NCI-H187 treated with DMSO at 0.1 percent for 48 hours (cell line): ENCODE measurements around the gene CDKN2B-AS1.
"Not testable (repeated sequence)": the region's sequence is repeated elsewhere in the genome, so short reads cannot be mapped to it uniquely, and the experiment has no call there.

Experiments used
- DNase-seq: peaks from one replicate; lab custom pipeline; 2025; lab: John Stamatoyannopoulos, UW

CDKN2B-AS1 gene

DNA sequence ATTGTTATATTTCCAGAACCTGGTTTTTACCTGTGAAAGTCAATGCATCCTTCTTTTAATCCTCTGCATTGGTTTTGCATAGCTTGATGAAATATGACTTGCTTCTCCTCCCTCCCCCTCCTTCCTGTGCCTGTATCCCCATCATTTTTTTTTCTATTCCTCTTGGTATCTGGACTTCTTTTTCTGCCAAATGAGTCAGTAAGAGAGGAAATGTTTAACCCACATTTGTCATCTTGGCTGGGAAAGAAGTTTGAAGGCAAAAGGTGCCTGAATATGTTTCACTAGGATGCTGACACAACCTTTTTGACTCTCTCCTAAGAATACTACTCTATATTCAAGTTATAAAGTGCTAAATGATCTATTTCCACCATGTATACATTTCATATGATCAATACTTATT is 50.0 kb downstream of the CDKN2B-AS1 start:
- no peak for DNase-seq

DNA sequence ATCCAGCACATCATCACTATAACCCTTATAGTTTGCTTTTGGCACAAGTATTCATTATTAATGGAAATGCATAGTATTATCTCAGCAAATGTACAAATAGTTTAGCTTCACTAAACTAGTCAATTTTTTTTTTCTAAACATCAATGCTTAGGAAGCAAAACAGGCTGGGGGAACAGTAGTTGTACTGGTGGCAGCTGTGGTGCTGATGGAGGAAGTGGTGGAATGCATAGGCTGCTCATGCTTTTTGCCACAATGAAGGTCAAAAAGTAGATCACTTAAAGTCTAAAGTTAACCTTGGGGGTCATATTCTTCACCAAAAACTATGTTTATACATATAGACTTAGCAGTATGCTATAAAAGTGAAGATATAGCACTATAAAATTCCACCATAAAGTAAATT is 50.8 kb downstream of the CDKN2B-AS1 start:
- no peak for DNase-seq

- DNase-seq: no peak
Observed at GRCh38 chr9:22046243-22046885, 51.8 kb downstream of the CDKN2B-AS1 start.

DNA sequence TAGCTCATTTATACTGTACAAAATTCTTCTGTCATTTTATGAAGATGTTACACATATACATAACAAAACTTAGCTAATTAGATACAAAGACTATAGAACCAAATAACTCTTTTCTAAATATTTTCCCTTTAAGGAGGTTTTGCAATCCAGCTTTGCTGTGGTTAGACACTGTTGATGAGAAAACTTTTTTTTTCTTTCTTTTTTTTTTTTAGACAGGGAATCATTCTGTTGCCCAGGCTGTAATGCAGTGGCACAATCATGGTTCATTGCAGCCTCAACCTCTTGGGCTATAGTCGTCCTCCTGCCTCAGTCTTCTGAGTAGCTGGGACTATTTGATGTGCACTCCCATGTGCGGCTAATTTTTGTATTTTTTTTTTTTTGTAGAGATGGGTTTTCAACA is 53.0 kb downstream of the CDKN2B-AS1 start:
- no peak for DNase-seq

GRCh38 chr9:22049411-22049810 is 54.8 kb downstream of the CDKN2B-AS1 start:
- DNase-seq: no peak

- no peak for DNase-seq
Observed at GRCh38 chr9:22050924-22051323, 56.3 kb downstream of the CDKN2B-AS1 start.

GRCh38 chr9:22052376-22052945 is 57.9 kb downstream of the CDKN2B-AS1 start:
- DNase-seq: no peak

DNA sequence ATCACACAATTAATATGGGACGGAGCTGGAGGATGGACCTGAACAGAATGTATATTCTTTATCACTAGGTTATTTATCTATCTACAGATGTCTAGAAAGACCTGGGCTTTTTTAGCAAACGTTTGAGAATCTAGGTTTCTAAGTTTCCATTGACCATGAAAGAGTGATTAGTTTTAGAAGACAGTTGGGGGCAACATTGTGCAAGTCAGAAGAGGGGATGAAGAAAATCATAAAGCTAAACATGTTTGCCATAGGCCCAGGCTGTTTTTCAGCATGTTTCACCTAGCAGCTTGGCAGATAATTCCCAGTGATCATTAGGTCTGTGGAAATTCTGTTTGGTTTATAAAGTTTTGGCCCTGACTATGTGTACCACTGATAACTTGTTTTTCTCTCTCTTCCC is 58.6 kb downstream of the CDKN2B-AS1 start:
- no peak for DNase-seq

DNA sequence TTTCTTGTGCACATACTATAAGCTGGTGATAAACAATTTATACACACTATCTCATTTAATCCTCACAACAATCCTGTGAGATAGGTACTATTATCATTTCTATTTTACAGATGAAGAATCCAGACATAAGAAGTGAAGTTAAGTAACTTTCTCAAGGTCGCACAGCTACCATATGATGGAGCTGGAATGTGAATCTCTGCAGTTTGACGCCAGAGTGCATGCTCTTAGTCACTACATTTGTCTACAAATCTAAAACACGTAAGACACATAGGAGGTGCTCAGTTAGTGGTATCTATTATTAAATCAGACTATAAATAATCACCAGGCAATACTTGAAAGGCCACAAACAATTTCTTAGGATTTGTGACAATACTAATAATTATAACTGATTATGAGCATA is 59.5 kb downstream of the CDKN2B-AS1 start:
- DNase-seq: no peak

GRCh38 chr9:22054529-22054928 is 59.9 kb downstream of the CDKN2B-AS1 start:
- no peak for DNase-seq

- no peak for DNase-seq
Observed at GRCh38 chr9:22055090-22055489, 60.5 kb downstream of the CDKN2B-AS1 start.

GRCh38 chr9:22056402-22056801 is 61.8 kb downstream of the CDKN2B-AS1 start:
- no peak for DNase-seq

- DNase-seq: not testable (repeated sequence)
Observed at GRCh38 chr9:22057972-22058371, 63.4 kb downstream of the CDKN2B-AS1 start.

GRCh38 chr9:22060831-22061383 is 66.3 kb downstream of the CDKN2B-AS1 start:
- no peak for DNase-seq

- DNase-seq: no peak
Observed at GRCh38 chr9:22064957-22065356, 70.4 kb downstream of the CDKN2B-AS1 start.

GRCh38 chr9:22065431-22066200 is 71.0 kb downstream of the CDKN2B-AS1 start:
- DNase-seq: no peak

DNA sequence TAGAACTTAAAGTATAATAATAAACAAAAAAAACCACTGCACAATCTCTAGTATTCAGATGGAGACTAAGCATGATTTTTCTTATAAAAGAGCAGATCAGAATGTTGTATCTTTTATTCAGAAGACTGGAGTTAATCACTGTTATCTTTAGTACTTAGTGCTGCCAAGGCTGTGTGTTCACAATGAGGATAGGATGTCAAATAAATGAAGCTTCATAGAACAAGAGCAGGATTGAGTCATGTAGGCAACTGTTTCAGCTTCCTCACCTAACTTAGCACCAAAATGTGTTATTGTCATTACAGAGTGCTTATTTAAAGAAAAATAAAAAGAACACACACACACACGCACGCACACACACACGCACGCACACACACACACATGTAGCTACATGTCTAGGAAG is 72.6 kb downstream of the CDKN2B-AS1 start:
- DNase-seq: no peak

GRCh38 chr9:22068369-22068768 is 73.8 kb downstream of the CDKN2B-AS1 start:
- DNase-seq: no peak

DNA sequence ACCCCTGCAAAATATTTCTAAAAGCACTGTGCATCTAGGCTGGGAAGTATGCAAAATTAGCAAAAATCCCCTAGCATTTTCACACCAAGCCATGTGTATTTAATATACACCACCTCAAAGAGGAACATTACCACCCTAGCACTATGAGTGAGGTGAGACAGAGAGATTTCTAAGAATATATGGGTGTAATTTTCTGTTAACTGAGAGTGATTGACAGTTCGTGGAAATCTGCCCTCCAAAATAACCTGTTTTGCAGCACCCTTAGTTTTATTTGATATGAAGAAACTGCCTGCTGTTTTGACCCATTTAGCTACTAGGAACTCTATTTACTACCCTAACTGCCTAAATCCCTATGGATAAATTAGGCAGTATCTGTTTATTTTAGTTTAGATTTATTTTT is 78.8 kb downstream of the CDKN2B-AS1 start:
- no peak for DNase-seq

GRCh38 chr9:22078081-22078480 is 83.5 kb downstream of the CDKN2B-AS1 start:
- no peak for DNase-seq

DNA sequence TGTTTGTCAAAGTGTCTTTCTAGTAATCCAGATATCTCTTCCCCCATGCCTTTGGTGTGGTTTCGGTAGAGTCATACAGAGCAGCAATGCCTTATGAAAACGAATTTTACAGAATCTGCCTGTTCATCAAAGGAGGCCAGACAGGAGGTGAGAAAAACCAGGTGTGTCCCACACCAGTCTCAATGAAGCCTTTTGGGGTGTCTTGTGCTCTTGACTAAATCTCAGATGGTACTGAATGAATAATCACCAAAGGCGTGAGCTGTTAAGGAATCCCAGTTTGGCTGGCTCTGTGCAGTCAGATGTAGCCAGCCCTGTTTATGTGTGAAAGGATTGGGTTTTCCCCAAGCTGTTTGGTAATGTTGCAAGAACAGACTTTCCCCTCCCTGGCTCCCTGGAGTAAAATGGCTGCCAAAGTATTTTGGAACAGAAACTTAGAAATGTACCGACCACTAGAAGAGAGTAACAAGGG is 85.3 kb downstream of the CDKN2B-AS1 start:
- no peak for DNase-seq

- no peak for DNase-seq
Observed at GRCh38 chr9:22084336-22085035, 89.9 kb downstream of the CDKN2B-AS1 start.
